SK-N-SH treated with all-trans-retinoic acid at 6 μM for 48 hours (cell line): ENCODE results near the gene ELMO1.
A peak's percentile ranks its signal among the peaks of the same experiment; 100 is the strongest.

Experiments
- ATAC-seq: fragments of 200-7000 bp; cut with Tn5 transposase; 3 replicates; pipeline ENCODE4 v1.9.1; 2020; ENCODE audit warnings: mild to moderate bottlenecking, moderate library complexity
- ARNTL ChIP-seq: fragments of 450-650 bp; formaldehyde crosslinking; IDR thresholded peaks from 2 replicates; pipeline ENCODE4 v1.5.0; 2020; ENCODE audit warnings: low read depth, mild to moderate bottlenecking, moderate library complexity, borderline replicate concordance
- BACH2 ChIP-seq: fragments of 250-450 bp; sonication (Bioruptor Pico); IDR thresholded peaks from 2 replicates; pipeline ENCODE4 v1.9.0; 2021; ENCODE audit warnings: mild to moderate bottlenecking, borderline replicate concordance
- CSDC2 ChIP-seq: fragments of 250-450 bp; sonication (Bioruptor Pico); IDR thresholded peaks from 2 replicates; pipeline ENCODE4 v1.5.0; 2020; ENCODE audit warnings: mild to moderate bottlenecking, moderate library complexity
- CSRNP3 ChIP-seq: fragments of 250-450 bp; sonication (Bioruptor Pico); IDR thresholded peaks from 2 replicates; pipeline ENCODE4 v1.5.1; 2021; ENCODE audit warnings: mild to moderate bottlenecking, moderate library complexity
- ESRRG ChIP-seq: fragments of 250-450 bp; sonication (Bioruptor Pico); IDR thresholded peaks from 2 replicates; pipeline ENCODE4 v1.6.1; 2021; ENCODE audit warnings: mild to moderate bottlenecking
- PATZ1 ChIP-seq: fragments of 250-450 bp; sonication (Bioruptor Pico); IDR thresholded peaks from 2 replicates; pipeline ENCODE4 v1.8.0; 2020; ENCODE audit warnings: mild to moderate bottlenecking, moderate library complexity, borderline replicate concordance
- PPARA ChIP-seq: fragments of 250-450 bp; sonication (Bioruptor Pico); IDR thresholded peaks from 2 replicates; pipeline ENCODE4 v1.5.0; 2020; ENCODE audit warnings: mild to moderate bottlenecking, borderline replicate concordance
- RARB ChIP-seq: fragments of 250-450 bp; sonication (Bioruptor Pico); IDR thresholded peaks from 2 replicates; pipeline ENCODE4 v1.8.0; 2021; ENCODE audit warnings: mild to moderate bottlenecking, moderate library complexity
- SNAI2 ChIP-seq: fragments of 250-450 bp; sonication (Bioruptor Pico); IDR thresholded peaks from 2 replicates; pipeline ENCODE4 v1.5.0; 2020; ENCODE audit warnings: mild to moderate bottlenecking, moderate library complexity
- TCF4 ChIP-seq: fragments of 250-450 bp; sonication (Bioruptor Pico); IDR thresholded peaks from 2 replicates; pipeline ENCODE4 v1.8.0; 2021; ENCODE audit warnings: mild to moderate bottlenecking, moderate library complexity, borderline replicate concordance
- TOX ChIP-seq: fragments of 250-450 bp; sonication (Bioruptor Pico); IDR thresholded peaks from 2 replicates; pipeline ENCODE4 v1.8.0; 2021; ENCODE audit warnings: mild to moderate bottlenecking, moderate library complexity, borderline replicate concordance
- TSHZ2 ChIP-seq: fragments of 250-450 bp; sonication (Bioruptor Pico); IDR thresholded peaks from 2 replicates; pipeline ENCODE4 v1.5.0; 2020; ENCODE audit warnings: mild to moderate bottlenecking, moderate library complexity
- ZC3H10 ChIP-seq: fragments of 250-450 bp; sonication (Bioruptor Pico); IDR thresholded peaks from 2 replicates; pipeline ENCODE4 v1.5.1; 2021; ENCODE audit warnings: mild to moderate bottlenecking, moderate library complexity
- ZFP3 ChIP-seq: fragments of 250-450 bp; sonication (Bioruptor Pico); IDR thresholded peaks from 2 replicates; pipeline ENCODE4 v1.5.0; 2020; ENCODE audit warnings: mild to moderate bottlenecking, moderate library complexity
- ZFP30 ChIP-seq: fragments of 450-650 bp; formaldehyde crosslinking; IDR thresholded peaks from 2 replicates; pipeline ENCODE4 v1.5.0; 2022; ENCODE audit warnings: mild to moderate bottlenecking, moderate library complexity
- ZNF565 ChIP-seq: fragments of 450-650 bp; formaldehyde crosslinking; conservative IDR thresholded peaks from 2 replicates; pipeline ENCODE4 v1.5.0; 2020; ENCODE audit warnings: low read depth, mild to moderate bottlenecking, moderate library complexity
- ZNF70 ChIP-seq: fragments of 450-650 bp; formaldehyde crosslinking; IDR thresholded peaks from 2 replicates; pipeline ENCODE4 v1.5.0; 2020; ENCODE audit warnings: mild to moderate bottlenecking, moderate library complexity
- ZNF8 ChIP-seq: fragments of 450-650 bp; formaldehyde crosslinking; IDR thresholded peaks from 2 replicates; pipeline ENCODE4 v1.5.0; 2020; ENCODE audit warnings: mild to moderate bottlenecking, moderate library complexity

Gene ELMO1

GRCh38 chr7:36994456-36995112 is 454.1 kb downstream of the ELMO1 start:
- TF ChIP-seq CSRNP3 (CRISPR knock-in tag) (no peak), ESRRG (no peak), ZFP3 (CRISPR knock-in tag) (no peak), ARNTL (no peak), ZNF70 (CRISPR knock-in tag) (no peak), BACH2 (no peak), RARB (CRISPR knock-in tag) (no peak), PPARA (CRISPR knock-in tag) (no peak), TCF4 (CRISPR knock-in tag) (no peak)
- ATAC-seq, result no peak

GRCh38 chr7:36986948-36987724 is 461.5 kb downstream of the ELMO1 start:
- peak; percentile 88 for ATAC-seq
- TF ChIP-seq ZNF565 (no peak), ZFP3 (CRISPR knock-in tag) (no peak), ZNF8 (0 out of 2 replicates have a peak, but pooled peaks have one; percentile 3), PATZ1 (CRISPR knock-in tag) (no peak), TSHZ2 (CRISPR knock-in tag) (no peak)

GRCh38 chr7:36986511-36986933 is 462.1 kb downstream of the ELMO1 start:
- ATAC-seq, result peak; percentile 52
- no peak for TF ChIP-seq CSRNP3 (CRISPR knock-in tag)
- peak; percentile 40; the same call in 1 of the 2 replicates for TF ChIP-seq TCF4 (CRISPR knock-in tag)
- TF ChIP-seq ZNF565, result no peak

GRCh38 chr7:36985866-36986400 is 462.7 kb downstream of the ELMO1 start:
- TF ChIP-seq SNAI2 (CRISPR knock-in tag) (no peak), CSDC2 (CRISPR knock-in tag) (no peak), ZNF70 (CRISPR knock-in tag) (peak; percentile 16; the same call in 1 of the 2 replicates), PPARA (CRISPR knock-in tag) (no peak), ZC3H10 (CRISPR knock-in tag) (no peak), ZFP30 (CRISPR knock-in tag) (no peak)
- TF ChIP-seq, all 23 proteins: peak for 1
- peak; percentile 73 for ATAC-seq

GRCh38 chr7:36985316-36985715 is 463.3 kb downstream of the ELMO1 start:
- no peak for TF ChIP-seq TOX (CRISPR knock-in tag)
- no peak for TF ChIP-seq ZFP3 (CRISPR knock-in tag)
- TF ChIP-seq, all 23 proteins: peak for 0
- no peak for ATAC-seq
